HG03575 (cell line): Measurements from ENCODE around the gene DSG3.

Experiments used
- ATAC-seq: cut with Tn5 transposase; IDR thresholded peaks from one replicate; pipeline ENCODE4 v1.9.1; 2021; ENCODE audit not compliant: unreplicated experiment, insufficient number of reproducible peaks, low FRiP score; ENCODE audit errors: extremely low read depth

DSG3 gene

DNA sequence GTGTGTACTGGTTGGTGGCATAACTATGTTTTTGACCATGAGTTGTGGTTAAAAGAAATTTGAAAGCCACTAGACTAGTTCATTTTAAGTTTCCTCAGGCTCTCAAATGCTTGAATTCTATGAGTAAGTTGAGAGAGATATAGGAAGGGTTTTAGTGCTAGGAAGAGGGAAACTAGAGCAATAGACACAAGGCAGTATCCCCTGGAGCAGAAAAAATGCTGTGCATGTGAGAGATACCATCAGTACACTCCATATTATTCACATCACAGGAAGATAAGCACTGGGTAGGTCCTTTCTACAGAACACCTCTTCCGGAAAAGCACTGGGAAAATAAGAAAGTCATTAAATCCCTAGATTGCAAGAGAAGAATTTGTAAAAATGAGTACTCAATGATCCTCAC, 19.3 kb upstream of the DSG3 start:
- no peak for ATAC-seq

DNA sequence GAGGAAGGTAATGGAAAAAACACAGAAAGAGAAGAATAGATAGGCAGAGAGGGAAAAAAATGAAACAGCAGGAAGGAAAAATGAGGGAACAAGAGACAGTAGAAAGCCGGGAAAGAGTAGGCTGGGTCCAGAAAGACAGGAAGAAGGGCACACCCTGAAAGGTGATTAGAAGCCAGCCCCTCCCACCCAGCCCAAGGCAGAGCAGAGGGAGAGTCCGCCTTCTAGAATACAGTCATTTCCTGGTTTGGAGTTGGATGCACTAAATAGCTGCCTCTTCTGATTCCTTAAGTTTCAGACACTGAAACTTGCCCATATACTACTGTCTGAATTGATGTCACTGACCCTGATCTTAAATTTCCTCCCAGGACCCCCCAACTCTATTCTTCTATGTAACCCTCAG, 17.9 kb upstream of the DSG3 start:
- no peak for ATAC-seq

DNA sequence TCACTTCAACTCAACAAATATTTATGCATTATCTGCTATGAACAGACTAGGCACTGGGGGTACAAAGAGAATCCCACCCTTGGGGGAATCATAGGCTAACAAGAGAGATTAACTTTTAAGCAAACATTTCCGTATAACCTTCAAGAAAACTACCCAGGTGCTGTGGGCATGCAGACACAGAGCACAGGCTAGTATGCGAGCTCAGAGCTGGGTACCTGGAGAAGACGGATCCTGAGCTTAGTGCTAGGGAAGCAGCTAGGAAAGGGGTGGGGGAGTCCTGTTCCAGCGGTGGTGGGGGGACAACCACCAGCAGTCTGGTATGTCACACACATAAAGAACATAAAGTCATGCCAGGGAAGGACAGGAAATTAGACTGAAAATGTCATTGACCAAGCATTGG, 17.5 kb upstream of the DSG3 start:
- no peak for ATAC-seq

DNA sequence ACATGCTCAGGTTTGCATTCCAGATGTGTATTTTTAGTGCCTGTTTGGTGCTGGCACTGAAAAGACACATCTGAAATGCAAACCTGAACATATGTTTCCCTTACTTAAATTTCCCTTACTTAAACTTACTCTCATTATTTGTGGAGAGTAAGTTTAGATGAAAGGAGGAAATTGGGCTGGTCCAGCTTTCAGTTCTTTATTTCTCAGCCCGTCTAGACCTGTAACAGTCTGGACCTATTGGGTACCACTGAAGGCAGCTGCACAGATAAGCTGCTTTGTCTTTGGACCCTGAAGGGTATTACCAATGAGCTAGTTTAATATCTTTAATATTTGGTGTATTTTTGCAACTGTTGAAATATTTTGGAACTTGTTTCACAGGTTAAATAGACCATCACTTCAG, 17.0 kb upstream of the DSG3 start:
- ATAC-seq = no peak

DNA sequence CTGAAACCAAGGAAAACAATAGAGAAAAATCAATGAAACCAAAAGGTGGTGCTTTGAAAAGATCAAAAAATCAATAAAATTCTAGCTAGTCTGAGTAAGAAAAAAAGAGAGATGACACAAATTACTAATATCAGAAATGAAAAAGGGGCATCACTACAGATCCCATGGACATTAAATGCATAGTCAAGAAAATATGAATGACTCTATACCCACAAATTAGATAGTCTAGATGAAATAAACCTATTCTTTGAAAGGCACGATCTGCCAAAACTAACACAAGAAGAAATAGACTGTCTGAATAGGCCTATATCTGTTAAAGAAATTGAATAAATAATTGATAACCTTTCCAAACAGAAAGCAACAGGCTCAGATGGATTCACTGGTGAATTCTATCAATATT, 15.2 kb upstream of the DSG3 start:
- ATAC-seq = no peak

DNA sequence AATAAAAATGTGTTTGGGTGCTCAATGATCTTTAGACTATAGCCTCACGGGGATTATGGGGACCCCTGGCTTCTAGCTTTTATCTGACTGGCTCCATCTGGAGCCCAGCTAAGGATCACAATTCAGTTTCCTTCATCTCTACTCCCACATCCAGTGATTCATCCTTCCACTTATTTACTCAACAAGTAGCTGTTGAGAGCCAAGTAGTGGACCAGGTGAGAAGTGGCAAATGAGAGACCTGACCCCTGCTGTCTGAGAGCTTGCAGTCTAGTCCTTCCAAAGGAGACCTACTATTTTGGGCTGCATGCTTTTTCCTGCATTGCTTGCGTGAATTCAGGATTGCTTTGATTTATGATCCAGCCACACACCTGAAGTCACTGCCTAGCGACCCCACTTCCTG, 10.7 kb upstream of the DSG3 start:
- no peak for ATAC-seq

DNA sequence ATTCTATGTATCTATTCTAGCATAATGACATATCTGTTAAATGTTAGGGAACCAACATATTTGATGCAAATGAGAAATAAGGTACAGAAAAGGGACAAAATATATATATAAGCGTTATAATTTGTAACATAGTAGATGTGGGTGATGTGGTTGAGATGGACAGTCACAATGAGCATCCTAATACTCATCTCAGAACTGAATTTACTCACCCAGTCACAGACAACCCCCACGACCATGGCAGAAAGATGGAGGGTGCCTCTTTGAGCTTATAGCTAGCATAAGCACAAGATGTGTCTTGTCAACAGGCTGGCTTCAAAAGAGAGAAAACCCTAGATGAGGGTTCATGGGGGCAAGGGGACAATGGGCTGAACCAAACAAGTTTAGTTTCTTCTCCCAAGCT, 9.1 kb upstream of the DSG3 start:
- no peak for ATAC-seq

DNA sequence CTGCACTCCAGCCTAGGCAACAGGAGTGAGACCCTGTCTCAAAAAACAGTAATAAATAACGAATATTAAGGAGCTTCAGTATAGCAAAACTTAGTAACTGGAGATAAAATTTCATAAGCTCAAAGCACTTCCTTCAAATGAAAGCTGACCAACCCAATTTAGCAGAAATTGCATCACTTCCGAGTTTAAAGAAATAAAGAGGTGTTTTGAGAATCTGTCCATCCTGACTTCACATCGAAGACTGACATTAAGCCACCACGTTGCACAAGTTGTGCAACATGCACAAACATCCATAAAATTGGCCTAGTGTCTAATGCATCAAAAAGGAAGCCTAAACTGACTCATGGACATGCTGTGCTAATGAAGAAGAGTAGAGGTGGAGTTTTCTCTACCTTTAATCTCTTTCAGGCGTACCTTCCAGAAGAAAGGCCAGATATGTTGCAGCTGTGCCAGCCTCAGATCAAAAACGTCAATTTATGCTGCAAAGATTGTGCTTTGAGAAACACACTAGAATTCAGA, 7.7 kb upstream of the DSG3 start:
- no peak for ATAC-seq

DNA sequence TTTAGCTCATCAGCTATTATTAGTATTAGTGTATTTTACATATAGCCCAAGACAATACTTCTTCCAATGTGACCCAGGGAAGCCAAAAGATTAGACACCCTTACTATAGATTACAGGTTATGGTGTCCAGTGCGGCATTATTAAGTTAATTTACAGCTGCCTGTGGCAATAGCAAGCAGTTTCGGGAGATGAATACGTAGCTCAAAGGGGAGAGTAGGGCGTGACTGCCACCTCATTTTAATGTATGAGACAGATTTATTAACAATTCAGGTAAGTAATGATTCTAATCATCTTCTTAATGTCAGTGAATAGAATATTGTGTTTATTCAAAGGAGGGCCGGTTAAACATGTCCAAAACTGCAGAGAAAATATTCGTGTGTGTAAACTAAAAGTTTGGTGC, 6.8 kb upstream of the DSG3 start:
- no peak for ATAC-seq

DNA sequence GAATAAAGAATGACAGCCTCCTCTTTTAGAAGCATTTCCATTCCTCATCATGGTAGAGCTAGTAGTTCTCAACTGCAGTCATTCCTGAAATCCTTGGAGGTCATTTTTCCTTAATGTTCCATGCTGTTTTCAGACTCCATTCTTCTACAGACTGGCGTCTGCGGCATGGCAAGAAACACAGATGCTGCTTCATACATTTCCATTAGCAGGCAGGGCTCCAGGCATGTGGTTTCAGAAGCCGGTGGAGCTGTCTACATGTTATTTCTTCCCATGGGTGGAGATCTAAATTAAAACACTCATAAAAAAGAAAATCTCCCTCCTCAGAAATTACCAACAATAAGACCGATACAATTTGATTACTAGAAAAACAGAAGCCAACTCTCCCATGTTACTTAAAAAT, 6.0 kb upstream of the DSG3 start:
- ATAC-seq = no peak

DNA sequence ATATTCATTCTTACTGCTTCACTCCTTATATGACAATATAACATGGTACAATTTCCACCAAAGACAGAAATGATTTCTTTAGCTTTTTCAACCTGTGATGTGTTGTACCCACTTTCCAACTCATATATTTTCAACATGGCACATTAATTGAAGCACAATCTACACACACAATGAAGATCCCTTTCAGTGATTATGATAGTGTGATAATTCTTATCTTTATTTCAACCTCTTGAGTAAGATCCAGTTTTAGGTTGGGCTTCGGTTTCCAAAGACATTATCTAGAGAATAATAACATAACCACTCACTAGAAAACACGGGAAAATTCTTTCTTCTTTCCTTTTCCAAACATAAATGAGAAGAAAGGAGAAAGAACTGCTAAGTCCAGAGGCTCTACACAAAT, 3.4 kb upstream of the DSG3 start:
- ATAC-seq = no peak

DNA sequence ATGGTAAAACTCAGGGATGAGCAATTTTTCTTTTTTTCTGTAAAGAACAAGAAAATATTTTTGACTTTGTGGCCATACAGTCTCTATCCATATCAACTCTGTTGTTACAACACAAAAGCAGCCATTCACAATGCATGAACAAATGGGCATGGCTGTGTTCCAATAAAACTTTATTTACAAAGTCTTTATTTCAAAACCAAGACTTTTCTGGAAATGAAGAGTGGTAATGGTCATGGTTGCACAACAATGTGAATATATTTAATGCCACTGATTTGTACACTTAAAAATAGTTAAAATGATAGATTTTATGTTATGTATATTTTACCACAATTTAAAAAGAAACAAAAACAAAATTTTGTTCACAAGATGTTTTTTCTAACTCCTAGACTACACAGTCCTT, 1.6 kb upstream of the DSG3 start:
- no peak for ATAC-seq

DNA sequence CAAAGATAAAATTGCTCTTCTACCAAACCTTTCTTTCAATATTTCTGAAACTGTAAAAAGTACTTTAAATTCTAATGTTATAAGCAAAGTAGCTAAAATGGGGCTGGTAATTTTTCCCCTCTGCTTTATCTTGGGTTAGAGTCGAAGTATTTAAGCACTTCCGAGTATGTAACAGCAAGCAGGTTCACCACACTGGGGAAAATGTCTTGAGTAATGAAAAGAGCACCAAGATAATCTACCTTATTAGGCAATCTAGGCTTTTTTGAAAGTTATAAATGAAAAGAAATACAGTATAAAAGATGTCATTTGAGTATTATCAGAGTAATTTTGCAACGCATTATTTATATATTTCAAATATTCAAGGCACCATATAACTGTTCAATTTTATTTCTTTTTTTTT, 687 bp upstream of the DSG3 start:
- ATAC-seq = no peak

DNA sequence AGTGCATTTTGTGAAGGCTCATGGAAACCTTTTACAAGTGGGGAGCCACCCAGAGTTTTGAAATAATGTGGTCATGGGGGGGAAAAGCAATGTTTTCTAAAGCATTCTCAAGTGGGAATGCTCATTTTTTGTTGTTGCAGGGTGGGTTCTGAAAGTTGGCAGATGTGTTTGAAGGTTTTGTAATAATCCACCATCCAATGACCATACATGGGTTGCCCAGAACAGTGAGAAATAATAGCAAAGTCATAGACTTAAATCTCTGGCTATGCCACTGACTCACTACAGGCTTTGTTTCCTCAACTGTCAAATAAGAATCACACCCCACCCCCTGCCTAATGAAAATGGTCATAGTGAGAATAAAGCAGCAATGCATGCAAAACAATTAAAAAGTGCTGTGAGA, 2.9 kb downstream of the DSG3 start:
- ATAC-seq = no peak

DNA sequence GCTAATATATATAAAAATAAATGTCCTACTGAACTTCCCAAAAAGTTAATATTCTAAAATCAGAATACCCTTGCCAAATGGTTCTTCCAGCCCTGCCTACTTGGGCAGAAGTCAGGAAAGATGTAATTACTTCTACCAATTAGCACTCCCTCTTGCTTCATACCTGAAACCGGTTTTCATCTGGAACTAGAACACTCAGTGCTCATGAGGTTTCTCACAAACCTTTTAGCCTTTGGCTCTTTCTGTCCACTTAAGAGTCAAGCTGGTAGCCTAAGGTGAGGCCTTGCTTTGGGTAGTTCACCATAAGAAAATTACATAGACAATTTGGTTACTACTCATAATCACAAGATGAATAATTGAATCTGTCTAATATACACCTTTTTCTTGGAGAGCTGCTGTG, 4.1 kb downstream of the DSG3 start:
- ATAC-seq = no peak

DNA sequence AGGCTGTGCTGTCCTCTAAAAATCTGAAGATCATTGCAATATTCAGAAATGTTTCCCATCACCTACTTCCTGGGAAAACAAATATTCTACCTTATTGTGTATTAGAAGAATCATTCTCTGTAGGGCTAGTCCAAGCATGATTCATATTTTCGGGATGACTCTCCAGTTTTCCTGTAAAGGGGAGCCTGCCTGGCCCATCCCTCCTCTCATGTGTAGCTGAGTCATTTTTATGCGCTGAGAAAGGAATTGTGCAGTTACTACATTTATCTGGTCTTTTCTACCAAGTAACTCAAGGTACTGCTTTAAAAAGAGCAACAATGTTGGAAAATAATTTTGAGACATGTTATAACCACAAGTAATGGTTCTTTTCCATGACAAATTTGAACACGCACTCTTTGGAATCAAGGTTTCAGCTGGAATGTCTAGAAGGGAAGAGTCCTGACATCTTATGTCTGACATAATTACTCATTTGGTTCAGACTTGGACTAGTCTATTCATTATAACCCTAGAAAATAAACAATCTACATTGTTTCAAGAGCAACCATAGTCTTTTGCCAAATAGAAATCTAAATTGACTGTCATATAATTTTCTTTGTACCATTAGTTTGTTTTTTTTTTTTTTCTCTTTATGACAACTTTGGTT, 6.6 kb downstream of the DSG3 start:
- no peak for ATAC-seq

DNA sequence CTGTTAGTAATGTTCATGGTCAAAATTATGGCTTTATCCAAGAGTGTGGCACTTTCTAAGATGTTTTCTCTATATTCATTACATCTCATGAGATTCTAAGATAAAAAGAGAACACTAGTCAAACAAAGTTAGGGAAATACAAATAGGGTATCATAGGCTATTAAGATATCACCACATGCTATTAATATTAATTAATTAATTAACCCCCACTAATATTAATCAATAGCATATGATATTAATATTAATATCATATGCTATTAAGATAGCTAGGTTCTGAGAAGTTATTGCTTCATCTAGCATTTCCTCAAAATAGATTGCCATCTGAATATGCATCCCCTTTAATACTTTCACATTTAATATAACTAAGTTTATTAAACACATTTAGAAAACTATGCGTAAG, 22.1 kb downstream of the DSG3 start:
- no peak for ATAC-seq

DNA sequence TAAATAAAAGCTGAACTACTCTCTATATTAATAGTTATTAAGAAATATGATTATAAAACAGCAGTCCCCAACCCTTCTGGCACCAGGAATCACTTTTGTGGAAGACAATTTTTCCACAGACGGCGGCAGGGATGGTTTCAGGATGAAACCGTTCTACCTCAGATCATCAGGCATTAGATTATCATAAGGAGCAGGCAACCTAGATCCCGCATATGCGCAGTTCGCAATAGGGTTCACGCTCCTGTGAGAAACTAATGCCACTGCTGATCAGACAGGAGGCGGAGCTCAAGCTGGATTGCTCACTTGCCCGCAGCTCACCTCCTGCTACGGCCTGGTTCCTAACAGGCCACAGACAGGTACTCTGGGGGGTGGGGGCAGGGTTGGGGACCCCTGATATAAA, 31.1 kb downstream of the DSG3 start:
- no peak for ATAC-seq

DNA sequence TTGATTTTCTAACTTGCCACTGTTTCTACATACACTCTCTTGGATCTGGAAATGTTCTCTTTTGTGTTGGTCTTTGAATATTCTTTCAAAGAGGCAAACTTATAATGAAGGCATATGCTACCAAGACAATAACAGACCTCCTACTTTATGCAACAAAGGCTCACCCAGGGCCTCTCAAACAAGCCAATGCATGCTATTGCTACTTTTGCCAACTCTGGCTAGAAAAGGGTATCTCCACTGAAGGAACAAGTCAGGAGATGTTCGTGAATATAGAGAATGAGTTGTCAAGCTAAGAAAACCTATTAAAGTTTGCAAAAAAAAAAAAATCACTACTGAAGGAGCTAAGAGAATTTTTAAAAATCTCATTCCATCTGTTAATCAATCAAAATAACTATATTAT, 34.5 kb downstream of the DSG3 start:
- no peak for ATAC-seq

DNA sequence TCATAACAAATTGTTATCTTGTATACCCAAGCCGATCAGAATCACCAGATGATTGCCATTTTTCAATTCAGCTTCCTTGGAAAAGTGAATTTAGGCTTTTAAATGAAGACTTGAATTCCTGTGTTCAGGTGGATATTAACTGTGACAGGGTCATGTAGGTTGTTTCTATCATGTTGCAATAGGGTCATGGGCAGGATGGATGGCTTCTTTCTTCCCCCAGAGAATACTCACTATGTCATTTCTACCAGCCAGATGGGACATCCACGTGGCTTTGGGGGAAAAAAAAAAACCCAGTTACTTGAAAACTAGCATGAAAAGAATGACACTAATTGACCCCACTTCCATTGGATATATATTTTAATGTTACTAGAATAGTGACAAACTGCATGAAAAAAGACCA, 35.9 kb downstream of the DSG3 start:
- ATAC-seq = no peak

DNA sequence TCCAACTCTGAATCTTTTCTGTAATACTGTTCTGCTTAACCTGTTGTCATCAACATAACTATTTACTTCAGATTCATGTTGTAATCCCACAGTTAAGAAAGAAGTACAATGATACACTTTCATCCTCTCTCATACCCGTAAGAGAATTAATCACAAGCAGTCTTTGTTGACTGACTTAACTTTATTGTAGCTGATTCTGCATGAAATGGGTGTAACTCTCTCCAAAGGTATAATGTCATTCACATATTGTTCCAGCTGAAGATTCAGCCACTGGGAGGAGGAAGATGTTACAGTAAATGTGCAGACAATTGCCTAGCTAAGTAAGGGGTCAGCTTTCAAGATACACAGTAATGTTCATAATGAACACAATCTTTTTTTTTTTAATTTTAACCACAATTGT, 36.9 kb downstream of the DSG3 start:
- no peak for ATAC-seq
